Ishikawa (cell line): ENCODE measurements around the gene NAV3.

Experiments used
- CEBPB ChIP-seq: IDR thresholded peaks from 2 replicates; pipeline ENCODE4 v1.6.1; 2012
- CREB1 ChIP-seq: IDR thresholded peaks from 2 replicates; pipeline ENCODE4 v1.6.1; 2012; ENCODE audit warnings: low read depth
- EGR1 ChIP-seq: IDR thresholded peaks from 2 replicates; pipeline ENCODE4 v1.6.1; 2012
- EP300 ChIP-seq: IDR thresholded peaks from 2 replicates; pipeline ENCODE4 v1.6.1; 2012; ENCODE audit warnings: borderline replicate concordance
- FOXM1 ChIP-seq: IDR thresholded peaks from 2 replicates; pipeline ENCODE4 v1.6.1; 2012; ENCODE audit warnings: low read depth, borderline replicate concordance
- MAX ChIP-seq: IDR thresholded peaks from 2 replicates; pipeline ENCODE4 v1.6.1; 2012
- NFIC ChIP-seq: IDR thresholded peaks from 2 replicates; pipeline ENCODE4 v1.6.1; 2012
- RAD21 ChIP-seq: IDR thresholded peaks from 2 replicates; pipeline ENCODE4 v1.6.1; 2012; ENCODE audit warnings: low read depth
- TAF1 ChIP-seq: IDR thresholded peaks from 2 replicates; pipeline ENCODE4 v1.6.1; 2012; ENCODE audit warnings: low read depth, mild to moderate bottlenecking
- TCF12 ChIP-seq: IDR thresholded peaks from 2 replicates; pipeline ENCODE4 v1.6.1; 2012; ENCODE audit warnings: low read depth
- TEAD4 ChIP-seq: IDR thresholded peaks from 2 replicates; pipeline ENCODE4 v1.6.1; 2012
- YY1 ChIP-seq: IDR thresholded peaks from 2 replicates; pipeline ENCODE4 v1.6.1; 2012; ENCODE audit warnings: low read depth
- ZBTB7A ChIP-seq: IDR thresholded peaks from 2 replicates; pipeline ENCODE4 v1.6.1; 2012; ENCODE audit warnings: low read depth
- TF ChIP-seq, protein P1 (sequence below): IDR thresholded peaks from 2 replicates; pipeline ENCODE4 v1.6.1; 2012; ENCODE audit warnings: low read depth, mild to moderate bottlenecking
- TF ChIP-seq, protein P2 (sequence below): IDR thresholded peaks from 2 replicates; pipeline ENCODE4 v1.6.1; 2012

The NAV3 gene

DNA sequence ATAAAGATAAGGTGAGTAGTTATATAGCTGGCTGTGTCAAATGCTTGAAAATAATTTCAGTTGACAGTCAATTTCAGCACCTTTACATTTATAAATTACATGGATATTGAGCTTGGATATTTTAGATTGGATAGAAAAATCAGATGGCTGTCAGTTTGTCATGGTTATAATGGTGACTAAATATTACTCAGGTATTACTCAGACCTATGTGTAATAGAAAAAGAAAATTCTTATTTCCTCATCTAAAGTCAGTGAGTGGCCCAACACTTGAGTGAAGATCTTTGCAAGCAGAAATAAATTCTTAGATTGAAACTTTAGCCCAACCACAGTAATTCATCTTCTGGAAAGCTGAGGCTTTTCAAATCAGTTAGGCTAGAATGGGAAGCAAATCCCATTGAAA, 354.4 kb downstream of the NAV3 start:
- TF ChIP-seq EGR1 (no peak), TEAD4 (no peak), NFIC (no peak), MAX (no peak), TAF1 (no peak), EP300 (no peak), FOXM1 (no peak), ZBTB7A (no peak), TCF12 (no peak), YY1 (no peak), CREB1 (no peak), RAD21 (no peak), CEBPB (no peak)
- TF ChIP-seq, protein P1, sequence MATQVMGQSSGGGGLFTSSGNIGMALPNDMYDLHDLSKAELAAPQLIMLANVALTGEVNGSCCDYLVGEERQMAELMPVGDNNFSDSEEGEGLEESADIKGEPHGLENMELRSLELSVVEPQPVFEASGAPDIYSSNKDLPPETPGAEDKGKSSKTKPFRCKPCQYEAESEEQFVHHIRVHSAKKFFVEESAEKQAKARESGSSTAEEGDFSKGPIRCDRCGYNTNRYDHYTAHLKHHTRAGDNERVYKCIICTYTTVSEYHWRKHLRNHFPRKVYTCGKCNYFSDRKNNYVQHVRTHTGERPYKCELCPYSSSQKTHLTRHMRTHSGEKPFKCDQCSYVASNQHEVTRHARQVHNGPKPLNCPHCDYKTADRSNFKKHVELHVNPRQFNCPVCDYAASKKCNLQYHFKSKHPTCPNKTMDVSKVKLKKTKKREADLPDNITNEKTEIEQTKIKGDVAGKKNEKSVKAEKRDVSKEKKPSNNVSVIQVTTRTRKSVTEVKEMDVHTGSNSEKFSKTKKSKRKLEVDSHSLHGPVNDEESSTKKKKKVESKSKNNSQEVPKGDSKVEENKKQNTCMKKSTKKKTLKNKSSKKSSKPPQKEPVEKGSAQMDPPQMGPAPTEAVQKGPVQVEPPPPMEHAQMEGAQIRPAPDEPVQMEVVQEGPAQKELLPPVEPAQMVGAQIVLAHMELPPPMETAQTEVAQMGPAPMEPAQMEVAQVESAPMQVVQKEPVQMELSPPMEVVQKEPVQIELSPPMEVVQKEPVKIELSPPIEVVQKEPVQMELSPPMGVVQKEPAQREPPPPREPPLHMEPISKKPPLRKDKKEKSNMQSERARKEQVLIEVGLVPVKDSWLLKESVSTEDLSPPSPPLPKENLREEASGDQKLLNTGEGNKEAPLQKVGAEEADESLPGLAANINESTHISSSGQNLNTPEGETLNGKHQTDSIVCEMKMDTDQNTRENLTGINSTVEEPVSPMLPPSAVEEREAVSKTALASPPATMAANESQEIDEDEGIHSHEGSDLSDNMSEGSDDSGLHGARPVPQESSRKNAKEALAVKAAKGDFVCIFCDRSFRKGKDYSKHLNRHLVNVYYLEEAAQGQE = no peak
- TF ChIP-seq, protein P2, sequence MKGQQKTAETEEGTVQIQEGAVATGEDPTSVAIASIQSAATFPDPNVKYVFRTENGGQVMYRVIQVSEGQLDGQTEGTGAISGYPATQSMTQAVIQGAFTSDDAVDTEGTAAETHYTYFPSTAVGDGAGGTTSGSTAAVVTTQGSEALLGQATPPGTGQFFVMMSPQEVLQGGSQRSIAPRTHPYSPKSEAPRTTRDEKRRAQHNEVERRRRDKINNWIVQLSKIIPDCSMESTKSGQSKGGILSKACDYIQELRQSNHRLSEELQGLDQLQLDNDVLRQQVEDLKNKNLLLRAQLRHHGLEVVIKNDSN = no peak

DNA sequence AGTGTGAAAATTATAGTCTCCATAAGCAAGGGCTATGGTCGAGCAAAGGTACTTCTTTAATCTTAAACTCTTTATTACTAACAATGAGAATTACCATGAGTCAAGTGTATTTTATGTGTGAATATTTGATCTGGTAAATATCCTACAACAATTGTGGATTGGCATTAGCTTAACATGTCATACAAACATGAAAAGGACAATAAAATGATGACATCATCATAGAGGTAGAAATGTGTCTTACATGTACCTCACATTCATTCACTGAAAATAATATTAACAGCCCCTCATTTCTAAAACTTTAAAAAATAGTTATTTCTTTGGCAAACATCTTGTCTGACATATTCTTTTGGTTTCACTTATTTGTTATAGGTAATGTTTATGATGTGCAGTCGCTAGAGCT, 355.0 kb downstream of the NAV3 start:
- TF ChIP-seq MAX (no peak), RAD21 (no peak)

DNA sequence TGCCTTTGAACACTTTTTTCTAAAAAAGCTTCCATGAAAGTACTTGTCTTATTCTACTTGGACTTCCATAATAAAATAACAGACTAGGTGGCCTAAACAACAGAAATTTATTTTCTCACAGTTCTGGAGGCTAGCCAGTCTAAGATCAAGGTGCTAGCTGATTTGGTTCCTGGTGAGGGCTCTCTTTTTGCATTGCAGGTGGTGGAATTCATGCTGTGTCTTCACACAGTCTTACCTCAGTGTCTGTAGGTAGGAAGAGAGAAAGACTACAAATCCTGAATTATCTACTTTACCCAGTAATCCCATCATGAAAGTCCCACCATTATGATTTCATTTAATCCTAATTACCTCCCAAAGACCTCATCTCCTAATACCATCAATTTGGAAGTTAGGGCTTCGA, 356.0 kb downstream of the NAV3 start:
- TF ChIP-seq CEBPB = no peak
- TF ChIP-seq MAX = no peak
- no peak for TF ChIP-seq TEAD4
- TF ChIP-seq TCF12 = no peak
- no peak for TF ChIP-seq CREB1
- TF ChIP-seq, protein P1 = no peak
- no peak for TF ChIP-seq RAD21
- no peak for TF ChIP-seq EGR1
- no peak for TF ChIP-seq FOXM1
- no peak for TF ChIP-seq NFIC
- TF ChIP-seq ZBTB7A = no peak
- TF ChIP-seq EP300 = no peak
- no peak for TF ChIP-seq YY1
- no peak for TF ChIP-seq TAF1
- TF ChIP-seq, protein P2 = no peak

DNA sequence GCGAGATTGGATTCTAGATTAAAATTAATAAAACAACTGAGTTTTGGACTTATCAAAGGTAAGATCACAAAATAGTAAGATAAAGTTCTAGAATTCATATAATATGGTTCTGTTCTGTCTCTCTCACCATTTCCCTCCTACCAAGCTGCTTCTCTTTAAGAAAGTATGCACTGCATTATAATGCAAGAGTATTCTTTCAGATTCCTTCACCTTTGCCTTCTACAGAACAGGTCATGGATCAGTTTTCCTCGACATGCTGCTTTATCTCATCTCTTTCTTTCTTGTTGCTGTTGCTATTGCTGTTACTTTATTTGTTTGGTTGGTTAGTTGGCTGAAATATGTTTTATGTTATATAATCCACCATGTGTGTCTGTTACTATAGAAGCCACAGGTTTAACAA, 357.0 kb downstream of the NAV3 start:
- TF ChIP-seq, protein P1 = no peak
- TF ChIP-seq EGR1 = no peak
- no peak for TF ChIP-seq CREB1
- TF ChIP-seq ZBTB7A = no peak

DNA sequence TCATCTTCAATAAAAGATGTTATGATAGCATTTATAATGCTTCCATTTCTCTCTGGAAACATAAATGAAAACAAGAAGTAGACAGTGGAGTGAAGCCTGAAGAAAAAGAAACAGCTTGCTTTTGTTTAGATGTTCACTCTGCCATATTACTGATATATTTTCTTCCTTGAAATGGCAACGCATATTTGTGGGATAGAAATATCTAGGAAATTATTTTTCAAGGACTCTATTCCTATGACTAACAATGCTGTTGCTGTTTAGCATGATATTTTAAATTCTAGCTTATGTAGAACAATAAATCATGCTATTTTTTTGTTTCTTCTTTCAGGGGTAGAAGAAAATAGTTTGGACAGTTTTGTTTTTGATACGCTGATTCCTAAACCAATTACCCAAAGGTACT, 359.0 kb downstream of the NAV3 start:
- TF ChIP-seq EGR1 = no peak
- TF ChIP-seq, protein P1 = no peak
- TF ChIP-seq EP300 = no peak
- TF ChIP-seq YY1 = no peak
- no peak for TF ChIP-seq TEAD4
- TF ChIP-seq CREB1 = no peak
- no peak for TF ChIP-seq MAX
- no peak for TF ChIP-seq FOXM1
- no peak for TF ChIP-seq TCF12
- TF ChIP-seq NFIC = no peak
- TF ChIP-seq TAF1 = no peak
- TF ChIP-seq, protein P2 = no peak
- TF ChIP-seq CEBPB = no peak
- TF ChIP-seq ZBTB7A = no peak
- TF ChIP-seq RAD21 = no peak
